ENCODE data around the gene SMIM22. TPM values are rescaled to one million over a fixed set of nuclear protein-coding genes. Genes with fewer than 3 reads are reported as not detected.

Gene SMIM22
- total and polyA plus RNA-seq, 2 donors (not counting 1 experiment from before 2014, with no cell fraction given): not detected

DNA sequence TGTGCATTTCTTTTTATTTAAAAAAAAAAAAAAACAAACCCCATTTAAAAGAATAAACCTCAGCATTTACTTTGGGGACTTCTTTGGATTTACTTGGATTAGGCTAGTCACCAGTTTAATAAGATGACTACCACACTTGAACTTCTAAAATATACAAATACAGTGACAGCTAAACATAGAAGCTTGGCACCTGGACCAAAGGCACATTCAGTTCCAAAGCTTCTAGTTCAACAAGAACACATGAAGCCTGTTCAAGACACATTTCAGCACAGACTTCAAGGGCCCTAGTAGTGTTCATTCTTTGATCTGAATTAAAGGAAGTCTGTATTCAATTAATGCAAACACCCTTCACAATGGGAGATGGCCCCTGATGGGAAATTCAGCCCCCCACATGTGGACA lies 18.9 kb downstream of the SMIM22 start:
- Histone ChIP-seq H3K79me2 (ENCODE audit: control insufficient read depth, insufficient read depth, low read length) (no peaks in the 10 kb centered on the region), H3K36me3 (ENCODE audit: control insufficient read depth, insufficient read depth, low read length) (peaks cover 22% of the 10 kb centered on the region), H3K9me3 (ENCODE audit: control insufficient read depth, insufficient read depth, low read depth, low read length) (no peaks in the 10 kb centered on the region), H4K20me1 (ENCODE audit: control insufficient read depth, extremely low read depth, insufficient read depth, low read length) (no peaks in the 10 kb centered on the region), H3K27me3 (ENCODE audit: control insufficient read depth, insufficient read depth, low read length) (no peaks in the 10 kb centered on the region), H3K27ac (ENCODE audit: insufficient read depth, low read length) (no peak overlapping the region), H3K9ac (ENCODE audit: insufficient read depth, low read length) (no peak overlapping the region), H3K4me1 (ENCODE audit: control insufficient read depth, extremely low read depth, insufficient read depth, low read length) (no peaks in the 10 kb centered on the region), H2AFZ (ENCODE audit: low read length) (no peak overlapping the region), H3K4me3 (replicated peaks in 1 of 4; ENCODE audit: control extremely low read depth in 1 of 4, insufficient read depth in 1 of 4, low read depth in 3 of 4, low read length in 4 of 4) (no peak overlapping the region), H3K4me2 (ENCODE audit: extremely low read depth, insufficient read depth, low read length) (no peak overlapping the region)
- TF ChIP-seq, protein P1, sequence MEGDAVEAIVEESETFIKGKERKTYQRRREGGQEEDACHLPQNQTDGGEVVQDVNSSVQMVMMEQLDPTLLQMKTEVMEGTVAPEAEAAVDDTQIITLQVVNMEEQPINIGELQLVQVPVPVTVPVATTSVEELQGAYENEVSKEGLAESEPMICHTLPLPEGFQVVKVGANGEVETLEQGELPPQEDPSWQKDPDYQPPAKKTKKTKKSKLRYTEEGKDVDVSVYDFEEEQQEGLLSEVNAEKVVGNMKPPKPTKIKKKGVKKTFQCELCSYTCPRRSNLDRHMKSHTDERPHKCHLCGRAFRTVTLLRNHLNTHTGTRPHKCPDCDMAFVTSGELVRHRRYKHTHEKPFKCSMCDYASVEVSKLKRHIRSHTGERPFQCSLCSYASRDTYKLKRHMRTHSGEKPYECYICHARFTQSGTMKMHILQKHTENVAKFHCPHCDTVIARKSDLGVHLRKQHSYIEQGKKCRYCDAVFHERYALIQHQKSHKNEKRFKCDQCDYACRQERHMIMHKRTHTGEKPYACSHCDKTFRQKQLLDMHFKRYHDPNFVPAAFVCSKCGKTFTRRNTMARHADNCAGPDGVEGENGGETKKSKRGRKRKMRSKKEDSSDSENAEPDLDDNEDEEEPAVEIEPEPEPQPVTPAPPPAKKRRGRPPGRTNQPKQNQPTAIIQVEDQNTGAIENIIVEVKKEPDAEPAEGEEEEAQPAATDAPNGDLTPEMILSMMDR (conservative IDR thresholded peaks at IDR 0.05 in 1 of 2, IDR thresholded peaks at IDR 0.05 in 1 of 2; ENCODE audit: low read depth in 1 of 2, low read length in 2 of 2): no peak
- no peak for TF ChIP-seq EZH2 (IDR thresholded peaks at IDR 0.05; ENCODE audit: low read length, missing control alignments)
- no peak for DNase-seq (ENCODE audit: low read depth in 2 of 2)

GRCh38 chr16:4814542-4815173 lies 19.5 kb downstream of the SMIM22 start:
- no peak overlapping the region for H2AFZ ChIP-seq (ENCODE audit: low read length)
- H3K9me3 ChIP-seq (ENCODE audit: control insufficient read depth, insufficient read depth, low read depth, low read length): no peaks in the 10 kb centered on the region
- no peak overlapping the region for H3K27ac ChIP-seq (ENCODE audit: insufficient read depth, low read length)
- no peak overlapping the region for H3K9ac ChIP-seq (ENCODE audit: insufficient read depth, low read length)
- no peak overlapping the region for H3K4me2 ChIP-seq (ENCODE audit: extremely low read depth, insufficient read depth, low read length)
- H4K20me1 ChIP-seq (ENCODE audit: control insufficient read depth, extremely low read depth, insufficient read depth, low read length): no peaks in the 10 kb centered on the region
- no peaks in the 10 kb centered on the region for H3K79me2 ChIP-seq (ENCODE audit: control insufficient read depth, insufficient read depth, low read length)
- TF ChIP-seq, protein P1 (conservative IDR thresholded peaks at IDR 0.05 in 1 of 2, IDR thresholded peaks at IDR 0.05 in 1 of 2; ENCODE audit: low read depth in 1 of 2, low read length in 2 of 2): no peak
- TF ChIP-seq EZH2 (IDR thresholded peaks at IDR 0.05; ENCODE audit: low read length, missing control alignments): no peak
- DNase-seq (ENCODE audit: low read depth in 2 of 2): no peak
- no peaks in the 10 kb centered on the region for H3K27me3 ChIP-seq (ENCODE audit: control insufficient read depth, insufficient read depth, low read length)
- H3K36me3 ChIP-seq (ENCODE audit: control insufficient read depth, insufficient read depth, low read length): peaks cover 22% of the 10 kb centered on the region
- H3K4me1 ChIP-seq (ENCODE audit: control insufficient read depth, extremely low read depth, insufficient read depth, low read length): no peaks in the 10 kb centered on the region
- H3K4me3 ChIP-seq (replicated peaks in 1 of 4; ENCODE audit: control extremely low read depth in 1 of 4, insufficient read depth in 1 of 4, low read depth in 3 of 4, low read length in 4 of 4): no peak overlapping the region

- TF ChIP-seq EZH2 (IDR thresholded peaks at IDR 0.05; ENCODE audit: low read length, missing control alignments): no peak
- TF ChIP-seq, protein P1 (conservative IDR thresholded peaks at IDR 0.05 in 1 of 2, IDR thresholded peaks at IDR 0.05 in 1 of 2; ENCODE audit: low read depth in 1 of 2, low read length in 2 of 2): no peak
- no peak for DNase-seq (ENCODE audit: low read depth in 2 of 2)
- peaks cover 27% of the 10 kb centered on the region for H3K36me3 ChIP-seq (ENCODE audit: control insufficient read depth, insufficient read depth, low read length)
These were observed 25.5 kb downstream of the SMIM22 start for GRCh38 chr16:4820652-4821051.

More at GRCh38 chr16:4820652-4821051, 25.5 kb downstream of the SMIM22 start:
- Histone ChIP-seq H3K27me3 (ENCODE audit: control insufficient read depth, insufficient read depth, low read length) (no peaks in the 10 kb centered on the region), H3K9me3 (ENCODE audit: control insufficient read depth, insufficient read depth, low read depth, low read length) (no peaks in the 10 kb centered on the region), H2AFZ (ENCODE audit: low read length) (no peak overlapping the region), H4K20me1 (ENCODE audit: control insufficient read depth, extremely low read depth, insufficient read depth, low read length) (no peaks in the 10 kb centered on the region), H3K79me2 (ENCODE audit: control insufficient read depth, insufficient read depth, low read length) (no peaks in the 10 kb centered on the region), H3K9ac (ENCODE audit: insufficient read depth, low read length) (no peak overlapping the region), H3K27ac (ENCODE audit: insufficient read depth, low read length) (no peak overlapping the region), H3K4me3 (replicated peaks in 1 of 4; ENCODE audit: control extremely low read depth in 1 of 4, insufficient read depth in 1 of 4, low read depth in 3 of 4, low read length in 4 of 4) (no peak overlapping the region), H3K4me2 (ENCODE audit: extremely low read depth, insufficient read depth, low read length) (no peak overlapping the region), H3K4me1 (ENCODE audit: control insufficient read depth, extremely low read depth, insufficient read depth, low read length) (no peaks in the 10 kb centered on the region)
